NAMALWA (cell line): ENCODE measurements around the gene MGRN1.

Source experiments
- DNase-seq: peaks from one replicate; pipeline ENCODE4 v3.0.0-alpha.2; 2015; ENCODE audit warnings: low spot score

Gene MGRN1

GRCh38 chr16:4624827-4625559 lies 367 bp downstream of the MGRN1 start:
- DNase-seq: peak; percentile 71

GRCh38 chr16:4625560-4626159 lies 1.0 kb downstream of the MGRN1 start:
- no peak for DNase-seq

- DNase-seq: no peak
Measured at GRCh38 chr16:4626396-4626795, 1.8 kb downstream of the MGRN1 start.

GRCh38 chr16:4628283-4628682 lies 3.7 kb downstream of the MGRN1 start:
- no peak for DNase-seq

- DNase-seq: no peak
Measured at GRCh38 chr16:4631444-4631843, 6.8 kb downstream of the MGRN1 start.

- DNase-seq: no peak
Measured at GRCh38 chr16:4633910-4634635, 9.4 kb downstream of the MGRN1 start.

- DNase-seq: no peak
Measured at GRCh38 chr16:4634768-4635167, 10.1 kb downstream of the MGRN1 start.

GRCh38 chr16:4636196-4636595 lies 11.6 kb downstream of the MGRN1 start:
- no peak for DNase-seq

GRCh38 chr16:4637501-4638166 lies 13.0 kb downstream of the MGRN1 start:
- no peak for DNase-seq

GRCh38 chr16:4639899-4640509 lies 15.4 kb downstream of the MGRN1 start:
- no peak for DNase-seq

- DNase-seq: no peak
Measured at GRCh38 chr16:4640572-4641305, 16.1 kb downstream of the MGRN1 start.

GRCh38 chr16:4641306-4641687 lies 16.7 kb downstream of the MGRN1 start:
- no peak for DNase-seq

- DNase-seq: no peak
Measured at GRCh38 chr16:4641895-4642294, 17.3 kb downstream of the MGRN1 start.

GRCh38 chr16:4646773-4647643 lies 22.4 kb downstream of the MGRN1 start:
- DNase-seq: no peak

- DNase-seq: no peak
Measured at GRCh38 chr16:4647644-4647980, 23.0 kb downstream of the MGRN1 start.

GRCh38 chr16:4648917-4649316 lies 24.3 kb downstream of the MGRN1 start:
- DNase-seq: peak; percentile 20

- DNase-seq: no peak
Measured at GRCh38 chr16:4649744-4650442, 25.3 kb downstream of the MGRN1 start.

GRCh38 chr16:4650443-4651074 lies 25.9 kb downstream of the MGRN1 start:
- peak; percentile 93 for DNase-seq

- no peak for DNase-seq
Measured at GRCh38 chr16:4651827-4652226, 27.2 kb downstream of the MGRN1 start.

GRCh38 chr16:4652561-4652960 lies 27.9 kb downstream of the MGRN1 start:
- DNase-seq: no peak
